ENCODE data around the gene OR9A4. TPM values are rescaled to one million over a fixed set of nuclear protein-coding genes. Genes with fewer than 3 reads are reported as not detected.

Gene OR9A4
- total RNA-seq, 6 experiments from 2014 or later: not detected

GRCh38 chr7:141930211-141930610 is 14.0 kb downstream of the OR9A4 start:
- H3K4me1 ChIP-seq: no peaks in the 10 kb centered on the region
- intact Hi-C loops (cut with DNase I): no loop called here
- ATAC-seq (no peak), DNase-seq (no peak)
- H3K36me3 ChIP-seq: no peaks in the 10 kb centered on the region
- WGBS (ENCODE audit: insufficient coverage, low coverage, low lambda C conversion rate, missing lambda C conversion rate): 73% methylated on average over 4 of the region's 5 CpGs
- H3K9me3 ChIP-seq: no peaks in the 10 kb centered on the region
- no peak overlapping the region for H3K4me3 ChIP-seq
- H3K27me3 ChIP-seq: no peaks in the 10 kb centered on the region
- H3K27ac ChIP-seq: no peak overlapping the region
- TF ChIP-seq POLR2A (IDR thresholded peaks at IDR 0.05) (no peak), CTCF (IDR thresholded peaks at IDR 0.05) (no peak)

GRCh38 chr7:141941075-141941474 is 24.9 kb downstream of the OR9A4 start:
- no peak for DNase-seq
- TF ChIP-seq CTCF (IDR thresholded peaks at IDR 0.05) (no peak), POLR2A (IDR thresholded peaks at IDR 0.05) (no peak)
- no peak for ATAC-seq
- intact Hi-C loops (cut with DNase I): no loop called here
- H3K9me3 ChIP-seq: no peaks in the 10 kb centered on the region
- H3K4me3 ChIP-seq: no peak overlapping the region
- 46% methylated on average over 3 of the region's 3 CpGs for WGBS (ENCODE audit: insufficient coverage, low coverage, low lambda C conversion rate, missing lambda C conversion rate)
- H3K36me3 ChIP-seq: no peaks in the 10 kb centered on the region
- no peaks in the 10 kb centered on the region for H3K4me1 ChIP-seq
- no peak overlapping the region for H3K27ac ChIP-seq
- no peaks in the 10 kb centered on the region for H3K27me3 ChIP-seq

- H3K4me1 ChIP-seq: no peaks in the 10 kb centered on the region
- no peaks in the 10 kb centered on the region for H3K9me3 ChIP-seq
- TF ChIP-seq POLR2A (IDR thresholded peaks at IDR 0.05) (no peak), CTCF (IDR thresholded peaks at IDR 0.05) (no peak)
- intact Hi-C loops (cut with DNase I): no loop called here
- H3K27ac ChIP-seq: no peak overlapping the region
- 25% methylated on average over 1 of the region's 1 CpG for WGBS (ENCODE audit: insufficient coverage, low coverage, low lambda C conversion rate, missing lambda C conversion rate)
- no peak for DNase-seq
- H3K4me3 ChIP-seq: no peak overlapping the region
- no peaks in the 10 kb centered on the region for H3K27me3 ChIP-seq
- no peak for ATAC-seq
- no peaks in the 10 kb centered on the region for H3K36me3 ChIP-seq
These were observed 27.6 kb downstream of the OR9A4 start for GRCh38 chr7:141943846-141944245.

- Histone ChIP-seq H3K36me3 (no peaks in the 10 kb centered on the region), H3K27ac (no peak overlapping the region), H3K9me3 (no peaks in the 10 kb centered on the region), H3K4me3 (no peak overlapping the region), H3K4me1 (no peaks in the 10 kb centered on the region), H3K27me3 (no peaks in the 10 kb centered on the region)
- DNase-seq: no peak
- no peak for ATAC-seq
- intact Hi-C loops (cut with DNase I): no loop called here
- WGBS (ENCODE audit: insufficient coverage, low coverage, low lambda C conversion rate, missing lambda C conversion rate): 25% methylated on average over 3 of the region's 3 CpGs
- TF ChIP-seq POLR2A (IDR thresholded peaks at IDR 0.05) (no peak), CTCF (IDR thresholded peaks at IDR 0.05) (no peak)
These were observed 28.6 kb downstream of the OR9A4 start for GRCh38 chr7:141944811-141945210.

GRCh38 chr7:141945356-141945755 is 29.2 kb downstream of the OR9A4 start:
- TF ChIP-seq CTCF (IDR thresholded peaks at IDR 0.05) (no peak), POLR2A (IDR thresholded peaks at IDR 0.05) (no peak)
- Histone ChIP-seq H3K36me3 (no peaks in the 10 kb centered on the region), H3K4me1 (no peaks in the 10 kb centered on the region), H3K4me3 (no peak overlapping the region), H3K27ac (no peak overlapping the region), H3K9me3 (no peaks in the 10 kb centered on the region), H3K27me3 (no peaks in the 10 kb centered on the region)
- DNase-seq (no peak), ATAC-seq (peak in 3 of 4 donors; percentile 12 to 38 (median 33))
- 22% methylated on average over 3 of the region's 3 CpGs for WGBS (ENCODE audit: insufficient coverage, low coverage, low lambda C conversion rate, missing lambda C conversion rate)
- intact Hi-C loops (cut with DNase I): no loop called here

Data from right lobe of liver (tissue), 6 donors.